ENCODE data around the gene EGR4.

Gene EGR4
- 0.21 to 0.24 reads per million in 2 donors for total RNA-seq

DNA sequence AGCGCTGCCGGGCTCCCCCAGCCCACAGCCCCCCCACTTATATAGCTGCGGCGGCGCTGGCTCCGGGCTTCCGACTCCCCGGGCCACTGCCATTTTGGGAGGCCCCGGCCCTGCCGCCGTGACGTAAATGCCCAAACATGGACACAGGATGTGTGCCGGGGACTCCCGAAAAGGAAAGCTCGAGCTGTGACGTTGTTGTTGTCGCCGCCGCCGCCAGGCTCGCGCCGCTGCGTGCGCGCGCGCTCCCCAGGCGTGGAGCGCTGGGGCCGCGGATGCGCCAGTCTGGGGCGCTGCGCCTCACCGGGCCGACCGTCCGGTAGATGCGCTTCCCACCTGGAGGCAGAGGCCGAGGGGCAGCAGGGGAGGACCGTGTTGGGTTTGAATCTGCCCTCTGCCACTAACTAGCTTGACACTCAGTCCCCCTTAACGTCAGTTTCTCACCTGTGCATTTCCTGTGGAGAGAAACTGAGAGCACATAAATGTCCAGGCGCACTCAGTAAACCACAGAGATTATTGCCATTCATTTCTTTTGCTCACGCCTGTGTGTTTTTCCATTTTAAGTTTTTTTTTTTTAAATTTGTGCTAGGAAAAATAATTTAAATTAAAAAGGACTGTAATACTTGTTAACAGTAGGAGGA lies at the start of gene EGR4:
Gene EGR4, minus strand, starts transcription at position 15 of the 638 bp plus-strand sequence. CDS start 231 bp downstream, outside the sequence.
- DNase-seq: peak; percentile 83

DNA sequence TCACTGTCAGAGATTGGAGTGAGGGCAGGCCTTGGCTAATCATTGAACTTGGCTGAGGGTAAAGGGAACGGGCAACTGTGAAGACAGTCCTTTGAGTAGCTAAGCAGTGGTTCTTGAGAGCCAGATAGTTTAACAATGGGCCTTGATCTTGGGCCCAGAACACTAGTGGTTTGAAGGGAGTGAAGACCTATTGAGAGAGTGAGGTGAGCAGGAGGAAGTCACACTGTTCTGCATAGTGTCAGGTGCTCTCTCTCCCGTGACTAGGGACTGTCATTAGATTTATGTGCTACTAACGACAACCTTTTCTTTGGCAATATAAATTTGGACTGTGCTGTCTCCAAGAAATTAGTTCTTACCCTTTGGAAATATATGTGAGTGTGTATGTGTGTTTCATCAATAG lies 47.7 kb upstream of the EGR4 start:
- no peak for DNase-seq

DNA sequence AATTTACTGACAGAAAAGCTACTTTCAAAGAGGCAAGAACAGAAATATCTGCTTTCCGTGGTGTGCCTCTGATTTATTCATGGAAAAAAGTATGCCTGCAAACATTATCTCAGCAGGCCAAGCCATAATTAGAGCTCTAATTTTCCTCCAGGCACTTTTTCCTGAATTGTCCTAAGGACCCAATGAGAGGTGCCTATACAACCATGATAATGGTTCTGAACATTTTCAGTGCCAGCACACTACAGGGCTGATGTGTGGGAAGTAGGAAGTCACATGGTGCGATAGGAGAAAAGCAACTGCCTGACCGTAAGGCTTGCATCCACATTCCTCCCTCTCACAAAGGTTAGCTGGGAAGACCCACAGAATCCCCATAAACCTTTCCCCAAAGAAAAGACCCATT lies 45.9 kb upstream of the EGR4 start:
- DNase-seq: no peak

DNA sequence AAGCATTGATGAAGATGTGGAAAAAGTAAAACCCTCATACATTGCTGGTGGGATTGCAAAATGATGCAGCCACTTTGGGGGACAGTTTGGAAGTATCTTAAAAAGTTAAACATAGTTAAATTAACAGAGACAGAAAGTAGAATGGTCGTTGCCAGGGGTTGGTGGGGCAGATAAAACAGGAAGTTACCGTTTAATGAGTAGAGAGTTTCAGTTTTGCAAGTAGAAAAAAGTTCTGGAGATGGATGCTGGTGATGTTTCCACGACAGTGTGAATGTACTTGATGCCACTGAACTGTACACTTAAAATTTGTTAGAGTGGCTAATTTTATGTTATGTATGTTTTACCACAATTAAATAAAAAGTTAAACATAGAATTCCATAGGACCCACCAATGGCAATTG lies 44.5 kb upstream of the EGR4 start:
- no peak for DNase-seq

DNA sequence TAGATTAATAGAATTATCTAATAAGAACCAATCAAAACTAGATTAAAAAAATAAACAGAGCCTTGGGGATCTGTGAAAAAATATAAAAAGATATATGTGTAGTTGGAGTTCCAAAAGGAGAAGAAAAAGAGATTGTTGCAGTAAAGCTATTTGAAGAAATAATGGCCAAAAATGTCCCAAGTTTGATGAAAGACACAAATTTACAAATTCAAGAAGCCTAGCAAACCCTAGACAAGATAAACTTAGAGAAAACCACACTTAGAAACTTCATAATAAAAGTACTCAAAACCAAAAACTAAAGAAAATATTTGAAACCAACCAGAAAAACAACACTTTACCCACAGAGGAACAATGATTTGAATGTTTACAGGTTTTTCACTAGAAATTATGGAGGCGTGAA lies 41.3 kb upstream of the EGR4 start:
- no peak for DNase-seq

DNA sequence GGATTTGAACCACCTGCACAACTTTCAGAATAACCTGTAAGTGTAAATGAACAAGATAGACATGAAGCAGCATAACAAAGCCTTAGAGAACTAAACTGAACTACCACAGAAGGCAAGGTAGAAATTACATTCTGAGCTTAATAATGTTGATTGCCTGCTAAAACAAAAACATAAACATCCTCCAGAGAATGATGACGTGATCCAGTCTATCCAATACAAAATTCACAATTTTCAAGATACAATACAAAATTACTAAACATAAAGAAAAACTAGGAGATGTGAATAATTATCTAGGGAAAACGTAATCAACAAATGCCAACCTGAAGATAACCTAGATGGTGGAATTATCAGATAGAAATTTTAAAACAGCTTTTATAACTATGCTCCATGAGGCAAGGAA lies 40.7 kb upstream of the EGR4 start:
- DNase-seq: no peak

DNA sequence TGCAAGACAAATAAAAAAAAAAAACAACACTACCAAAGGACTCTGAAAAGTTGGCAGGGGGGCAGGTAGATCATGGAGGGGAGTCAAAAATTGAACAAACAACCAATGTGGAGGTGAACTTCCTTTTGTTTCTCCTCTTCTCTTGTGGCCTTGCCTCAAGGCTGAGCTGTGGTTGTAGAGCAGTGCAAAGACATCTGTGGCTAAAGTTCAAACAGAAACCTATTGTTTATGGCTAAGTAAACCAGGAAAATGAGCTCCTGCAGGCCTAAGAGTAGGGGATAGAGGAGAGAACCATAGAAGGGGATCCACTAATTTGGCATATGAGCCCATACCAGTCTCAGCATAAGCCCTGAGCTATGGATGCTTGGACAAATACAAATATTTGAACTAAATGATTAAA lies 40.2 kb upstream of the EGR4 start:
- DNase-seq: no peak

DNA sequence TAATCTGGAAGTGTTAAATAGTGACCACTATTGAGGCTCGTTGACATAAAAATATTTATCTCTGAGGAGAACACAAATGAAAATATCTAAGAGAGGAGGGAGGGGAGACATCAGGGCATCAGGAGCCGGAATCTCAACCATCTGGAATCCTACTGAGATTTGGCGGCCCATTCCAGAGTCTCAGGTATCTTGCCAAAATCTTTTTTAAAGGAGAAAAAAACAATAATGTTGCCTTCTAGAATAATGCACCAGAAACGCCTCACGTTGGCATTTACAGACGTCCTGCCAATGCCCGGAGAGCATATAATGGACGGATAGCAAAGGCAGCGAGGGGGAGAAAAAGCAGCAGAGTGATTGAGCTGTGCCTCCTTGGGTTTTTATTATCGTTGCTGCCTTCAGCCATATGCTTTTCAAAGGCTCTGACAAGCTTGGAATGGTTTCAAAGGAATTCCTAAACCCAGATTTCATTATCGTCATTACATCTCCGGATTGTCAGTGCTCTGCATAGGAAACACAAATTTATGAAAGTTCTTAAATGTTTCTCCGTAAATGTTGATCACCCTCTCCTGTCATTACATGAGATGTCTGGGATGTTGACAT lies 30.9 kb upstream of the EGR4 start:
- no peak for DNase-seq

DNA sequence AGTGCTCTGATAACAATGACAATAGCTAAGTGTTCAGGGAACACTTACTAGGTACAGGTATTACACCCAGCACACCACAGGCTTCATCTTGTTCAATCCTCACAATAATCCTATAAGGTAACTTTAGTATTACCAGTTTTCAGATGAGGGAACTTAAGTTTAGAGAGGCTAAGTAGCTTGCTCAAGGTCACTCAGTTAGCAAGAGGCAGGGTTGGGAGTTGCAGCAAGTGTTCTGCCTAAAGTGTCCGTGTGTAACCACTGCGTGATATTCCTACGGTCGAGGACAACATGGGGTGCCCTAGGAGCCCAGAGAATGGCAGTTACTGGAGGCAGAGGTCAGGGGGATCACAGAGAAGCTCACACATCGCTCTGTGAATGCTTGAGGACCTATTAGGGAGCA lies 30.2 kb upstream of the EGR4 start:
- no peak for DNase-seq

DNA sequence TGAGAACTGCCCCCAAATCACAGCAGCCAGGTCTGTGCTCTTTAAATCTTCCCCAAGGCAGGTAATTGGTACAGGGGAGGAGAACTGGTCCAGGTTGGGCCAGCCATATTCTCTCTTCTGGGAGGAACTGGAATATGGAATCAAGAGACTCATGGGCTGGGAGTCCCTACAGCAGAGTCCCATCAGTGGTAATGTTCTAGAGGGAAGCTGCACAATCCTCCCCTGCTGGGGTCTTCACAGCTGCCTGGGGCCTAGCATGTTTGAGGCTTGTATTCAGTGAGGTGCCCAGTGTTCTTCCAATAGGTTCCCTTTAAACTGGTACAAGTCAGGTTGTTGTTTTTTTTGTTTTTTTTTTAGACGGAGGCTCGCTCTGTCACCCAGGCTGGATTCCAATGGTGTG lies 21.1 kb upstream of the EGR4 start:
- DNase-seq: no peak

DNA sequence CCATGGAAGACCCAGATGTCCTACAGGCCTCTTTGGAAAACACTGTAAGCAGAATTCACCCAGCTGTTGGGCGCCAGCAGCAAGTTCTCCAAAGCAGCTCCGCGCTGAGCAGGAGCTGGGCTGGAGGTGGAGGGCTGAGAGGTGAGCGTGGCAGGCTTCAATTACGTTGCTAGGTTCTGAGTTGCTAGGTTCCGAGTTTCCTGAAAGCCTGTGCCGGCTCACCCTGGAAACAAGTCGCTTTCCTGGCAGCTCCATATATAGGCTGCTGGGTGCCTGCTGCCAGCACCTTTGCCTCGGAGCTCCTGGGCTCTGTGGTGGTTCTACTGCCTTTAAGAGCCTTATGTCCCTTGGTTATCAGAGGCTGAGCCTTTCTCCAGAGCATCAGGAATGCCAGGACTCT lies 14.4 kb upstream of the EGR4 start:
- no peak for DNase-seq

DNA sequence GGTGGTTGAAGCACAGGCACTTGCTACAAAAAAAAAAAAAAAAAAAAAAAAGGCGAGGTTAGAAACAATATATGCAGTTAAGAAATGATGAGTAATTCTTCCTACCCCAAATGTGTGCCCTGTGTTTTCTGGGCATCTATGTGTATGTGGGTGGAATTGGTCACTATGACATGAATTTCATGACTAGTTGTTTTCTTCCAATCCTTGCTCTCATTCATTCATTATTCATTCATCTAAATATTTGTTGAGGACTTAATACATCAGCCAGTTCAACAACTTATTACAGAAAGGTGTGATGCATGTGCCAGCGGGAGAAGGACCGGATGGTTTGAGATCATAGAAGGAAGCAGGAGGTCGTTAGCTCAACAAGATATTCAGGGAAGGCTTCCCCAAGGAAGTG lies 8.3 kb upstream of the EGR4 start:
- DNase-seq: no peak

DNA sequence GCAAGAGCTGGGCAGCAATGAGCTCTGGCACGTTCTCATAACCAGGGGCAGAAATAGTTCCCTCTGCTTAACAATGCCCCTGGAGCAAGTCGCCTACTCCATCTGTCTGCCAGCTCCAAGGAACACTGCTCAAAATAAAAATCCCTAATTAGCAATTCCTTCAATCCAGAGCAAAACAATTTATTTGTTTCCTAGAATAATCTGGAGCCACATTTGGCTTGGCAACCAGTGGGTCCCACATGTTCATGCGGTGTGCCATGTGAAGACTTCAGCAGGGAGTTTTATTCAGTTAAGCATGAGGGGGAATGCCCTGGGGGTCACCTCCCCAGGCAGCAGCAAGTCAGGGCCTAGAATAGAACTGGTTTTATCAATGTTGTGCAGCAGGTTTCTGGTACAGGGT lies 7.6 kb upstream of the EGR4 start:
- no peak for DNase-seq

DNA sequence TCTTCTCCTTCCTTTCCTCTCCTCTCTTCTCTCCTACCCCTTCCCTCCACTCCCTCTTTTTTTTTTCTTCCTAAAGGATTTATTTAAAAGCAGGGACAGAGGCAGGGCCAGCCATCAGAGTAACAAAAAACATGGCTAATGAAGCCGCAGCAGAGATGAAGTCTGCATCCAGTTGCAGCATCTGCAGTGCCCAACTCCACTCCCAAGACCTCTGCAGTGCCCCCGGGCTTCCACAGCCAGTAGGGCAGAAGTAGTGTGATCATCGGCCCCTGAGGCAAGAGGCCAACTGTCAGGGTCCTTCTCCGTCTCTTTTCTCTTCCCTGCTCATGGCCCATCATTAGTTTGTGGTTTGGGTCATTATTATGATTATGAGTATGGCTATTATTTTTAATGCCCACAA lies 4.2 kb upstream of the EGR4 start:
- no peak for DNase-seq

DNA sequence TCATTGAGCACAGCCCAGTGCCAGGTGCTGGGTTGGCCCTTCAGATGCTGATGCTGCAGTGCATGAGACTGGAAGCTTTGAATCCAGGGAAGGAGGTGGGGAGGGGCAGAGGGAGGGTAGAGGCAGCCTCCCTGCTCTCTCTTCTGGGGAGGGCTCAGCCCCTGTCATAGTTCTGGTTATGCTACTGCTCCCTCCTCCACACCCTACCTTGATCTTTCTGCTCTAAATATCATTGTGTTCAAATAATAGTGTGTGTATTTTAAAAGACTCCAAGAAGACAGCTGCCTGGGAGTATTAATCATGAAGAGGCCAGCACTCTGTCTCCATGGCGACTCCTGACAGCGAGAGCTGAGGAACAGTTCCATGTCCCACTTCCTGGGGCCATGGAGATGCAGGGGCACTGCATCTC lies 3.8 kb upstream of the EGR4 start:
- DNase-seq: no peak

DNA sequence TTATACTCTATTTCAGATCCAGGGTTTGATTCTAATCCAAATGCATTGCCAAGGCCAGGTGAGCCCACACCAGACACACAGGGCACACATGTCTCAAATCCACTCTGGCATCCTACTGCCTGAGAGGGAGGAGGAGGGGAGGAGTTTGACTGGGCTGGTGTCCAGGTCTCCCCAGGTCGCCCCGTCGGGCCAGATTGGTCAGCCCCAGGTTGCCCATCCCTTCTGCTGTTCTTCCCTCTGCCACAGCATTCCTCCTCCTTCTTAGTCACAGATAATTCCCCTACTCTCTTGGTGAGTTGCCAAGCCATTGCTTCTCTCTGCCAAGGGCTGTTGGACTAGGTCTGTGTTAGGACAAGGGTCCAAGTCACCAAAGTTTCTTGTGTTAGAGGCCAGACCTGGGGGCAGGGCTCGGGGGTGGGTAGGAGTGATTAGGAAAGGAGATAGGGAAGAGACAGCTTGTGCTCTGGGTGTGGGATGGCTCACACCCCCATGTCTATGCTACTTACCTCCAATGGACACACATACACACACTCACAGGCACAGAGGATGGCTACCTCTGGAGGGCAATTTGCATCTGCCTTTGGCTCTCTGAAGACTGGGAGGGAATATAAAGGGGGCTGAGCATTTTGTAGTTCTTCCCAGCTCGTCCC lies 2.5 kb upstream of the EGR4 start:
- DNase-seq: no peak

DNA sequence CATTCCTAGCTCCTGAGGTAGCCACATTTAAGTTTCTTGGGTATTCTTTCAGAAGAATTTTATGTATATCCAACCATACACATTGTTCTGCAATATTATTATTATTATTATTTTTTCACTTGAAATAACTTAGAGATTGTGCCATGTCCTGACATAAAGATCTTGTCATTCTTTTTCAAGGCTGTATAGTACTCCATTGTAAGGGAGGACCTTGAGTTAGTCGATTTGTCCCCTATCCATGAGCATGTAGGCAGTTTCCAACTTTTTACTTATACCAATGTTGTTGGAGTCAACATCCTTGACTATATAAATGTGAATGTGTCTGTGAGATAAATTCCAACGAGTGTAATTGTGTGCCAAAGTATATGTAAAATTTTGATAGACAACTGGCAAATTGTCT lies 891 bp upstream of the EGR4 start:
- DNase-seq: no peak

DNA sequence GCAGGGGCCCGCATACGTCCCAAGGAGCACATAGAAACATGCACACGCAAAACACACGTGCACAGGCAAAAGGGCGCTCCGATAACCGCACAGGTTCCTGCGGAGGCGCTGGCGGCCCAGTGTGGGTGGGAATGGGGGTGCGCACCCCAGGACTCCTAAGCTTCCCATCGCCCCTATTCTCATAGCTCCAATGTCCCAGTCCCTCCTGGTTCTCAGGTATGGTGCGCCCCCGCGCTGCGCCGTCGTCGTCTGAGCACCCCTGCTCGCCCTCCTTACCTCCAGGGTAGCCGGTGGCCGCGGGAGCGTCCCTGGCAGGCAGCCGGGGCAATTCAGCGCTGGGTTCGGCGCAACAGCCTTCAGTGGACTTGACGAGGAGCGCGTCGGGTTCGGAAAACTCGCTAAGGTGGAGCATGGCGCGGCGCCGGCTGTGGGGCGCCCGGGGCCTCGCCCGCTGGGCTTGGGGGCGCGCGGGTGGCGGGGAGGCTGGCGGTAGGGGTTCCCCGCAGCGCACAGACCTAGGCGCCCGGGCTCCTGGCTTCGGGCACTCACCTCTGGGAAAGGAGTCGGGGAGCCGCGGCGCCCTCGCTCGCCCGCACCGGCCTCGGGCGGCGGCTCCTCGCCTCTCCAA lies 328 bp downstream of the EGR4 start:
- DNase-seq: no peak

DNA sequence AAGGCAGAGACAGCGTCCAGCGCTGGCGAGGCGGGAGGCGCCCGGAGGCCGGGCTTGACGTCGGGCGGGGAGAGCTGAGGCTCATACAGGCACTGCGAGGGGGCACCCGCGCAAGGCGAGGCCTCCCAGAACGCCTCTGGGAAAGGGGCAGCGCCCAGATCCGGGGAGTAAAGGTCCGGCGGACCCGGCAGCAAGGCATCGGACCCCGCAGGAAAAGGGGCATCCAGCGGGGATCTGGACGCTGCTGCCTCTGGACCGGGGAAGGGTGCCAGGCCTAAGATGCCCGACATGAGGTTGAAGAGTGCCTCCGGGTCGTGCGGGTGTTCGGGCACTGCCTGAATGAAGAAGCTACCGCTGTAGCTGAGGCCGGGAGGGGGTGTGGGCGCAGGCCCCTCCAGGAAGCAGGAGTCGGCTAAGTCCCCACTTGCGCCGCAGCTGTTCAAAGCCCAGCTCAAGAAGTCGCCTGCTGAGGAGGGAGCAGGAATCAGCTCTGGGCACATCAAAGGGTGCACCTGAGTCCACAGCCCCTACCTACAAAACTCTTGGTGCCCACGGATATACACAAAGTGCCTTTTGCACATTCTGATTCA lies 937 bp downstream of the EGR4 start:
- DNase-seq: no peak

DNA sequence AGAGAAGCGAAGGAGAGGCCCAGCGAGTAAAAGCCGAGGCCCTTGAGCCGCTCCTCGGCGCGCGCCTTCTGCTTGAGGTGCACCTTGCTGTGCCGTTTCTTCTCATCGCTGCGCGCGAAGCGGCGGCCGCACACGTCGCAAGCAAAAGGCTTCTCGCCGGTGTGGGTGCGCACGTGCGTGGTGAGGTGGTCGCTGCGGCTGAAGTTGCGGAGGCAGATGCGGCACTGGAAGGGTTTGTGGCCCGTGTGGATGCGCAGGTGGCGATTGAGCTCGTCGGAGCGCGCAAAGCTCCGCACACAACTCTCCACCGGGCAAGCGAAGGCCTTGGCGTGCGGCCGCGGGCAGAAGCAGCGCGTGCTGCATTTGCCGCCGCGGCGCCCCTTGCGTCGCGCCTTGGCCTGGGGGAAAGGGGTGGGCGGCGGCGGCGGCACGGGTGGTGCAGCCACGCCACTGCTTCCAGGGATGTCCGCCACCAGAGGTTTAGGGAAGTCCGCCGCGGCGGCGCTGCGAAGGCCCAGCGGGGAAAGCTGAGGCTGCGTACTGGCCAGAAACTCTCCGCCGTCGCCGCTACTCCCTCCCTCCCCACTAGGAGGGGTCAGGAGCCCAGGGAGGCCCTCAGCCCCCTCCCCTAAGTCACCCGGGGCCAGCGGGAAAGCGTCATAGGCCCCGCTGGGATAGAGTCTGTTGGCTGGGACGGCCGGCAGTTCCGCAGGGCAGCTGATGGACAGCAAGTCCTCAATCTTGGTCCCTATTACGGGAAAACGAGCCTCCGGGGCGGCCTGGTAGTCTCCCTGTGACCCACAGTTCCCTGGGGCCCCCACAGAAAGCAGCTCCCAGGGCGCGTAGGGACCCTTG lies 1.7 kb downstream of the EGR4 start:
- DNase-seq: no peak

DNA sequence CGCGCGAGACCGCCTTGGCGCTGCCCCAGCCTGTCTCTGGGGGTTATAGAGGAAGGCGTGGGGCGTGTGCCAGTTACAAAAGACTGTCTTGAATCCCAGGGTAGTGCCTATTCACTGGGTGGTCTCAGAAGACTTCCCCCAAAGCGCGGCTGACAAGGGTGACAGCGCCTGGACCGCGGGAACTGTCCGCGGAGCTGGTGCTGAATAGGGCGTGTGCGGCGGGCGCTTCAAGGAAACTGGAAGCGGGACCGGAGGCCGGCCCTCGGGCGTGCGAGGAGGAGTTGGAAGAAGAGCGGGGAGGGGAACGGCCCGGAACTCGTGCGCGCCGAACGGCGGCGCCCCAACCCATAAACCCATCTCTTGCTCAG lies 2.3 kb downstream of the EGR4 start:
- DNase-seq: peak; percentile 47

DNA sequence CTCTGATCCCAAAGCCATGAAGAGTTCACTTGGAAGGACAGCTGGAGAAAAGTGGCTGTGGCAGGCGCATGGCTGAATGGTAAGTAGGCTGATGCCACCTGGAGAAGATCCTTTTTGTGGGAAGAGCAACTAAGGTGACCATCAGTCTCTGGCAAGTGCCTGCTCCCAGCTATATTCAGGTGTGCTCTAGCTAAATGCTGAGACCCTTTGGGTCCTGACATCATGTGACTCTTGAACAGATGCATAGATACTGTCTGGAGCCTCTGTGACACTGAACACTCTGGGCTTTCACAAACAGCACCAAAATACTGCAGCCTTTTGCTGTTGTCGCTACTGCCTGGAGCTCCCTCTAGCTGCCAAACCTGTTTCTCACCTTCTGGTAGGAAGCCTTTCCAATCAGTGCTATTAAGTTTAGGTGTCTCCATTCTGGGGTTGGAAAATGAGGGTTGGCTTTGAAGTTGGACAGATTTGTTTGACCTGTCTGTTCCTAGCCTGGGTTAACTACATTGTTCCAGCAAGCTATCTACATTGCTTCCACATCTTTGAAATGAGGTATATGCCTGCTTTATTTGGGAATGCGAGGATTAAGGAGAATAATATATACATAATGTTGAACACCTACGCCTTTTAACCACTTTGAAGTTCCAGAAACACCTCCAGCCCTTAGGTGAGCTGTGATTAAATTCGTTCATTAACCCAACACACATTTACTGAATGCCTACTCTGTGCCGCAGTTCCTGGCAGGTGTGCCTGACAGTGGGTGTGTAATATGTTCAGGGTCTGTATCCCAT lies 3.1 kb downstream of the EGR4 start:
- DNase-seq: no peak
